Subcutaneous abdominal adipose tissue (tissue), 5 donors: ENCODE data around the gene DYNLL1.
A peak's percentile ranks its signal among the peaks of the same experiment; 100 is the strongest.
"Not testable (repeated sequence)": the region's sequence is repeated elsewhere in the genome, so short reads cannot be mapped to it uniquely, and the experiment has no call there.

Experiments
- H3K27ac ChIP-seq: one replicate; pipeline ENCODE4 v1.7.0; 2013; ENCODE audit warnings: low read depth, mild to moderate bottlenecking, inconsistent platforms, low read length, moderate library complexity
- H3K27me3 ChIP-seq, 5 donors: one replicate each; pipeline ENCODE4 v1.7.0; 2013; ENCODE audit warnings: low read length in 5 of 5, inconsistent platforms in 1 of 5; ENCODE audit not compliant: control insufficient read depth in 5 of 5, insufficient read depth in 4 of 5
- H3K36me3 ChIP-seq, 5 donors: one replicate each; pipeline ENCODE4 v1.7.0; 2013; ENCODE audit warnings: low read length in 5 of 5; ENCODE audit not compliant: control insufficient read depth in 5 of 5, insufficient read depth in 5 of 5
- H3K4me1 ChIP-seq, 5 donors: one replicate each; pipeline ENCODE4 v1.7.0; 2013; ENCODE audit warnings: low read length in 5 of 5, mild to moderate bottlenecking in 3 of 5, moderate library complexity in 1 of 5; ENCODE audit not compliant: control insufficient read depth in 5 of 5, insufficient read depth in 5 of 5
- H3K4me3 ChIP-seq, 5 donors: one replicate each; pipeline ENCODE4 v1.7.0; 2013; ENCODE audit warnings: low read length in 5 of 5, low read depth in 1 of 5
- H3K9ac ChIP-seq, 5 donors: one replicate each; pipeline ENCODE4 v1.7.0; 2013; ENCODE audit warnings: low read length in 5 of 5, mild to moderate bottlenecking in 4 of 5, moderate library complexity in 3 of 5
- H3K9me3 ChIP-seq, 5 donors: one replicate each; pipeline ENCODE4 v1.7.0; 2013; ENCODE audit warnings: low read length in 5 of 5; ENCODE audit not compliant: control insufficient read depth in 5 of 5
- donor health status: healthy.
- donor health status: healthy.
- donor health status: healthy.
- donor health status: healthy.
- donor health status: healthy.

The DYNLL1 gene

DNA sequence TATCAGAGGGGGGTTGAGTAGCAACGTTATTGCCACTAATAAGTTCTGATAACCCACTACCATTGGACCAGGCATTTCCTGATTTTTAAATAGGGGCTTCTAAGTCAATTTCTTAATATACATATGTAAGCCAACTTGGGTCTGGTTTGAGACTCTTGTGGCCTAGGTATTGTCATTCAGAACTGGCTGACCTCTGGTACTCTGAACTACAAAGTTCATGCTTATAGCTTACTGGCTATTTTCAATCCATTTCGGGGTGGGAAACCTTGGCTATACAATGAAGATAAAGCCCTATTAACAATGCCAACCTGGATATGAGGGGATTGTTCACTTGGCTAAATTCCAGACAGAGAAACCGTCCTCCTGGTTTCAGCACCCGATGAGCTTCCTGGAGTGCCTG, 8.7 kb downstream of the DYNLL1 start:
- H3K36me3 ChIP-seq, result peaks cover 18 to 60% (median 43%) of the 10 kb centered on the region in 5 donors
- H3K4me1 ChIP-seq, result no peaks in the 10 kb centered on the region
- no peaks in the 10 kb centered on the region for H3K27me3 ChIP-seq
- no peak overlapping the region for H3K27ac ChIP-seq
- no peak overlapping the region for H3K4me3 ChIP-seq
- H3K9ac ChIP-seq, result no peak overlapping the region
- no peaks in the 10 kb centered on the region for H3K9me3 ChIP-seq

DNA sequence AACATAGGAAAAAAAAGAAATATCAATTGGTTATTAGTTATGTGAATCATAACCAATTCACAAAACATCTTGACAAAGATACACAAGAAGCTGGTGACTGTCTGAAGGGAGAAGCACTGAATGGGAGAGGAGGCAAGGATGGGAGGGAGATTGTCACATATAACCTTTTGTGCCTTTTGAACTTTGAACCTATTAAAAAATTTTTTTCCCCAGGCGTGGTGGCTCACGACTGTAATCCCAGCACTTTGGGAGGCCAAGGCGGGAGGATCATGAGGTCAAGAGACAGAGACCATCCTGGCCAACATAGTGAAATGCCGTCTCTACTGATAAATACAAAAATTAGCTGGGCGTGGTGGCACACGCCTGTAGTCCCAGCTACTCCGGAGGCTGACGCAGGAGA, 12.6 kb downstream of the DYNLL1 start:
- H3K4me1 ChIP-seq, result no peaks in the 10 kb centered on the region
- no peak overlapping the region for H3K4me3 ChIP-seq
- no peak overlapping the region for H3K9ac ChIP-seq
- no peak overlapping the region for H3K27ac ChIP-seq
- H3K27me3 ChIP-seq, result no peaks in the 10 kb centered on the region
- H3K36me3 ChIP-seq, result peaks cover 16 to 56% (median 39%) of the 10 kb centered on the region in 5 donors
- no peaks in the 10 kb centered on the region for H3K9me3 ChIP-seq

DNA sequence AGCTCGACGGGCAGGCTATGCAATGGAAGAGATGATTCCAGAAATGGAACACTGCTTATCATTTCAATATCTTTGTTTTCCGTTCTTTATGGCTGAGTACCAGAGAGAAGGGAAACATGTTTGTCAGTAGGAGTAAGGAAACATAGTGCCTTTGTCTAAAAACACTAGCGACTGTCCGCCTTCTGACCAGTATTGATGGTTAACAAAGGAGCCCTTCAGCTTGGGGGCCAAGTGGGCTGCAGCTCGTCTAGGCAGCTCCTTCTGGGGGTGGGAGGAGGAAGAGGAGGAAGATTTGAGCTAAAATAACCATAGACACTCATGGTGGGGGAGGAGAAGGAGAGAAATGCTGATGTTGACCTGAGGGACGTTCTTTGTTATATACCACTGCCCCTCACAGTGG, 18.1 kb downstream of the DYNLL1 start:
- no peaks in the 10 kb centered on the region for H3K27me3 ChIP-seq
- no peak overlapping the region for H3K9ac ChIP-seq
- peaks cover 15 to 53% (median 48%) of the 10 kb centered on the region in 5 donors for H3K36me3 ChIP-seq
- H3K9me3 ChIP-seq, result no peaks in the 10 kb centered on the region
- H3K4me3 ChIP-seq, result no peak overlapping the region
- no peaks in the 10 kb centered on the region for H3K4me1 ChIP-seq
- H3K27ac ChIP-seq, result no peak overlapping the region

DNA sequence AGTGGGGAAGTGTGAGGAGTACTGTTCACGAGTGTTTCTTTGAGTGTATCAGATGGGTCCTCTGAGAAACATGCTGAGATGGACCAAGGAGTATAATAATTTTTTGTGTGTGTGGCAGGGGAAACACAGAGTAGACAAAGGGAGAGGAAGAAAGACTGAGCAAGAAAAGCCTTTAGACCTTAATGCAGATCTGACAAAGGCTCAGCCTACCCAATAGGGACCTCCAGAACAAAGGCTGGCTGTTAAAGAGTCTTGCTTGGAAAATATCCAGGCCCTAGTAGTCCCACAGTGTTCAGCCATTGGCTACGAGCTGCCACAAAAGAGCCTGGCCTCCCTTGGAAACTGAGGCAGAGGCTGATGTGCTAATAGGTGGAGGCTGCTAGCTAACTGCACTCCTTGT, 19.6 kb downstream of the DYNLL1 start:
- no peaks in the 10 kb centered on the region for H3K4me1 ChIP-seq
- no peak overlapping the region for H3K27ac ChIP-seq
- no peaks in the 10 kb centered on the region for H3K9me3 ChIP-seq
- H3K36me3 ChIP-seq, result peaks cover 8 to 42% (median 35%) of the 10 kb centered on the region in 5 donors
- H3K27me3 ChIP-seq, result no peaks in the 10 kb centered on the region
- H3K4me3 ChIP-seq, result no peak overlapping the region
- H3K9ac ChIP-seq, result no peak overlapping the region

DNA sequence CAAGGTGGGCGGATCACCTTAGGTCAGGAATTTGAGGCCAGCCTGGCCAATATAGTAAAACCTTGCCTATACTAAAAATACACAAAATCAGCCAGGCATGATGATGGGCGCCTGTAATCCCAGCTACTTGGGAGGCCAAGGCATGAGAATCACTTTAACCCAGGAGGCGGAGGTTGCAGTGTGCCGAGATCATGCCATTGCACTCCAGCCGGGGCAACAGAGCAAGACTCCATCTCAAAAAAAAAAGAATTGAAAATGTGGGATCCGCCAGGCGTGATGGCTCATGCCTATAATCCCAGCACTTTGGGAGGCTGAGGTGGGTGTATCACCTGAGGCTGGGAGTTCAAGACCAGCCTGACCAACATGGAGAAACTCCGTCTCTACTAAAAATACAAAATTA, 23.4 kb downstream of the DYNLL1 start:
- not testable (repeated sequence) for H3K27ac ChIP-seq, H3K9ac ChIP-seq, H3K4me1 ChIP-seq, H3K9me3 ChIP-seq, H3K27me3 ChIP-seq, H3K4me3 ChIP-seq
- H3K36me3 ChIP-seq, result peaks cover 8 to 39% (median 26%) of the 10 kb centered on the region in 5 donors

DNA sequence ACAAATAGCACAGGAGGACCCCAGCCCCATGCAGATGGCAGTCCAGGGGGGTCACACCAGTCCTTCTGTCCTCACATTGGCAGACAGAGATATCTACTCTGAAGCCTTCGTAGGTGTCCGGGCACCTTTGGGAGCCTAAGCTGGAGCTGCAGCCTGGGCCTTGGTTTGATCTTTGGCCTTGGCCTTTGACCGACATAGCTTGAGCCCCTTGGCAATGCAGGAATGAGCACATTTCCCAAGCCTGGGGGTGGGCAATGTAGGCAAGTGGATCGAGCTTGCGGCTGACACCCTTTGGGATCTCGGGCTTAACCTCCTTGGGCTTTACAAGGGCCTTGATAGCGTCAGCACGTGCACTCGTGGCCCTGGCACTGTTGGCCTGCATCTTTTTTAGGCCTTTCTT, 26.7 kb downstream of the DYNLL1 start:
- Histone ChIP-seq H3K9me3 (no peaks in the 10 kb centered on the region), H3K27ac (no peak overlapping the region), H3K9ac (no peak overlapping the region), H3K4me1 (peaks cover 0 to 3% (median 0%) of the 10 kb centered on the region in 5 donors), H3K4me3 (no peak overlapping the region), H3K36me3 (peaks cover 0 to 18% (median 8%) of the 10 kb centered on the region in 5 donors), H3K27me3 (no peaks in the 10 kb centered on the region)

DNA sequence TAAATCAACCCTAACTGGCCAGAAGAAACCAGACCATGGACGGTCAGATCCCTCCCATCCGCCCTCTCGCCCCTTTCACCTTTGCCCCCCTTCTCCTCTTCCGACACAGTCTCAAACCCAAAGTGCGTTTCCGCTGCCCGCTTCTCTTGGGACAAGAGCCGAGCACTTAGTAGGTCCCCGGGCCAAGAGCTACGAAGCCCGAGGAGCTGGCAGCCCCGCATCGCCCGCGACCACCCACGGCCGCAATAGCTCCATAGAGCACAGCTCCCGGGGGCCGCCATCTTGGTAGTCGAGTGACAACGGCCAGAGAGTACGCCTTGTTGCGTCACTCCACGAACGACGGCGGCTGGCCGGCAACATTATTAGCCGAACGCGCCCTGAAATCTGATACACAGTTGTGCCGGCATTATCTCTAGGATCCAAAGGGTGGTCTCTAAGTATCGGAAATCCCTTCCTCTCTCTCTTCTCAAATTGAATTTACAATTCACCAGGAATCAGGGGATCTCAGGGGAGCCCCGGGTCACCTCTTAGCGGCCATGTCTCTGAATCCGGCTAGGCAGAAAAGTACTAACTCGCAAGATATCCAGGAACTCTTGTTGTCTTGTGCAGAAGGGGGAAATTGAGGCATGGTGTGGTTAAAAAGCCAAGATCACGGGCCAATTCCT, 33.1 kb downstream of the DYNLL1 start, which contains the start of gene COQ5:
TSS of gene COQ5 (minus strand) at position 298 of the 665 bp plus-strand sequence. CDS start at position 281, 17 bp downstream.
- H3K36me3 ChIP-seq, result peaks cover 0 to 4% (median 0%) of the 10 kb centered on the region in 5 donors
- peaks cover 5 to 16% (median 13%) of the 10 kb centered on the region in 5 donors for H3K4me1 ChIP-seq
- no peaks in the 10 kb centered on the region for H3K27me3 ChIP-seq
- peak within 1 kb of the TSS; percentile 71 to 96 (median 92) for H3K4me3 ChIP-seq
- H3K9me3 ChIP-seq, result no peaks in the 10 kb centered on the region
- peak within 1 kb of the TSS; percentile 97 for H3K27ac ChIP-seq
- peak within 1 kb of the TSS; percentile 35 to 97 (median 91) for H3K9ac ChIP-seq

DNA sequence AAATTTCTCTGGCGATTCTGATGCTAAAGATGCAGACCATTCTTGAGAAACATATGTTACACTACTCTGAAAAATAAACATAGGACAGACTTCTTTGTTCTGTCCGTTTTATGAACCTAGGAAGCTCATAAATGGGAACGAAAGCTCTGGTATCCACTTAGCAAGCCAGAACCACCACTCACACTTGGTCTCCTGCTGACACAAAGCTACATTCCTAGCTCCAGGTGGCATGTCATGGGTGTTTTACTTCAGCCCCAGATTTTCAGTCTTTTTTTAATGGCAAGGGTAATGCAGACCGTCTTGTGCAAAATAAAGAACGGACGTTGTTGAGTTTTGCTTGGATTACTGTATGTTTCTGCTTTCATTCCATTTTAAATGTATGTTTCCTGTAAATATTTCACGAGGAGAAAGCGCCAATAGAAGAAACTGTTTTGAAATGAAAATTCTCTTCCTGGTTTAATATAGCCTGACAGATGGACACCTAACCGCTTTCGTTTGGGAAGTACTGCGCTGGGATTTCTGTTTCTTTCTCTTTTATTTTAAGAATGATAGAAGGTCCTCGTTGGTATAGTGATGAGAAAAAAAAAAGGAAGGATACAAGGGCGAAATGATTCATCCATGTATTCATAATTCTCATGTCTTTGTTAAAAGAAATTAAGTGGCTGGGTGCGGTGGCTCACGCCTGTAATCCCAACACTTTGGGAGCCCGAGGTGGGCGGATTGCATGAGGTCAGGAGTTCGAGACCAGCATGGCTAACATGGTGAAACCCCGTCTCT, 33.9 kb downstream of the DYNLL1 start:
- H3K4me1 ChIP-seq, result peaks cover 5 to 16% (median 13%) of the 10 kb centered on the region in 5 donors
- H3K27ac ChIP-seq, result peak overlapping the region; percentile 97
- H3K9ac ChIP-seq, result peak overlapping the region; percentile 2 to 97 (median 91)
- peak overlapping the region; percentile 71 to 96 (median 92) for H3K4me3 ChIP-seq
- H3K36me3 ChIP-seq, result peaks cover 0 to 3% (median 0%) of the 10 kb centered on the region in 5 donors
- H3K27me3 ChIP-seq, result no peaks in the 10 kb centered on the region
- H3K9me3 ChIP-seq, result no peaks in the 10 kb centered on the region

DNA sequence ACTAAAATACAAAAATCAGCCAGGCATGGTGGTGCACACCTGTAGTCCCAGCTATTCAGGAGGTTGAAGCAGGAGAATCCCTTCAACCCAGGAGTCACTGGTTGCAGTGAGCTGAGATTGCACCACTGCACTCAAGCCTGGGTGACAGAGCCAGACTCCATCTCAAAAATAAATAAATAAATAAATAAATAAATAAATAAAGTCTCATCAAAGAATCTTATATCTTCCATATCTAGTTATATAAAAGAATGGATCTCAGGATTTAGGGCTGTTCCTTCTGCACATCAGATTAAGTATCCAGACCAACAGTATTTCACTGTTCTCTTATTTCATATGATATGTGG, 34.5 kb downstream of the DYNLL1 start:
- H3K27ac ChIP-seq, H3K9me3 ChIP-seq, H3K9ac ChIP-seq, H3K27me3 ChIP-seq, H3K36me3 ChIP-seq: not testable (repeated sequence)
- H3K4me3 ChIP-seq, result peak overlapping the region in 3 of 5 donors; percentile 71 to 96 (median 84)
- H3K4me1 ChIP-seq, result peaks cover 5 to 20% (median 18%) of the 10 kb centered on the region in 5 donors

DNA sequence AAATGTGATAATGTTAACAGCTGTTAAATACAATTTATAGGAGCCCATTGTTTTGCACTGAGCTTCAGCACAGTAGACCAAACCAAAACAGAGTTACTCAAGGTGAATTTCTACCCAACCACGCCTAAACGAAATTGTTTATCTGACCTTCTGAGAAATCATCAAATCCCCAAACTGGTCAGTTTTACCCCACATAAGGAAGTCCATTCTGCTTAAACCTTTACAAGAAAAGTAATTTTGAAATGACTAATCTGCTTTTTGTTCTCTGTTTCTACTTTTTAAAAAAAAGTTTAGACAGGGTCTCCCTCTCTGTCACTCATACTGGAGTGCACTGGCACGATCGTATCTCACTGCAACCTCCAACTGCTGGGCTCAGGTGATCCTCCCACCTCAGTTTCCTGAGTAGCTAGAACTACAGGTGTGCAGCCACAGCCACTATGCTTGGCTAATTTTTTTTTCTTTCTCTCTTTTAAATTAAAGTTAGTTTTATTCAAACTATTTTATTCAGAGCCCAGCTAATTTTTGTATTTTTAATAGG, 36.9 kb downstream of the DYNLL1 start:
- H3K4me1 ChIP-seq, result peaks cover 10 to 44% (median 42%) of the 10 kb centered on the region in 5 donors
- no peak overlapping the region for H3K9ac ChIP-seq
- H3K27ac ChIP-seq, result no peak overlapping the region
- no peaks in the 10 kb centered on the region for H3K9me3 ChIP-seq
- H3K27me3 ChIP-seq, result no peaks in the 10 kb centered on the region
- no peaks in the 10 kb centered on the region for H3K36me3 ChIP-seq
- H3K4me3 ChIP-seq, result no peak overlapping the region
